Hepatocyte (in vitro differentiated cells): Measurements from ENCODE around the gene RPS5.

ENCODE experiments used
- EZH2 ChIP-seq: fragments of 200-600 bp; sonication (generic); IDR thresholded peaks from 2 replicates; pipeline ENCODE4 v1.6.1; 2016; ENCODE audit warnings: antibody characterized with exemption, mild to moderate bottlenecking, borderline replicate concordance
- TF ChIP-seq, protein P1 (sequence below): fragments of 200-600 bp; sonication (generic); IDR thresholded peaks from 2 replicates; pipeline ENCODE4 v1.5.1; 2016; ENCODE audit warnings: antibody characterized with exemption, mild to moderate bottlenecking; ENCODE audit not compliant: poor library complexity

GRCh38 chr19:58398545-58398944, 11.5 kb downstream of the RPS5 start:
- TF ChIP-seq, protein P1, sequence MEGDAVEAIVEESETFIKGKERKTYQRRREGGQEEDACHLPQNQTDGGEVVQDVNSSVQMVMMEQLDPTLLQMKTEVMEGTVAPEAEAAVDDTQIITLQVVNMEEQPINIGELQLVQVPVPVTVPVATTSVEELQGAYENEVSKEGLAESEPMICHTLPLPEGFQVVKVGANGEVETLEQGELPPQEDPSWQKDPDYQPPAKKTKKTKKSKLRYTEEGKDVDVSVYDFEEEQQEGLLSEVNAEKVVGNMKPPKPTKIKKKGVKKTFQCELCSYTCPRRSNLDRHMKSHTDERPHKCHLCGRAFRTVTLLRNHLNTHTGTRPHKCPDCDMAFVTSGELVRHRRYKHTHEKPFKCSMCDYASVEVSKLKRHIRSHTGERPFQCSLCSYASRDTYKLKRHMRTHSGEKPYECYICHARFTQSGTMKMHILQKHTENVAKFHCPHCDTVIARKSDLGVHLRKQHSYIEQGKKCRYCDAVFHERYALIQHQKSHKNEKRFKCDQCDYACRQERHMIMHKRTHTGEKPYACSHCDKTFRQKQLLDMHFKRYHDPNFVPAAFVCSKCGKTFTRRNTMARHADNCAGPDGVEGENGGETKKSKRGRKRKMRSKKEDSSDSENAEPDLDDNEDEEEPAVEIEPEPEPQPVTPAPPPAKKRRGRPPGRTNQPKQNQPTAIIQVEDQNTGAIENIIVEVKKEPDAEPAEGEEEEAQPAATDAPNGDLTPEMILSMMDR: no peak
- TF ChIP-seq EZH2: no peak
